GM12864 (cell line): ENCODE measurements around the gene AQP1.

Experiments used
- DNase-seq: peaks from one replicate; pipeline ENCODE4 v3.0.0-alpha.2; 2011; ENCODE audit warnings: low read depth
- H3K4me3 ChIP-seq: 2 replicates; pipeline ENCODE4 v1.5.1; 2011; ENCODE audit warnings: mild to moderate bottlenecking, low read depth, low read length, control low read depth
- TF ChIP-seq, protein P1 (sequence below): IDR thresholded peaks from 2 replicates; pipeline ENCODE4 v1.5.1; 2011; ENCODE audit warnings: low read depth, mild to moderate bottlenecking, moderate library complexity, low read length, control low read depth, inconsistent platforms; ENCODE audit errors: missing control alignments

The AQP1 gene

GRCh38 chr7:30874656-30875302 is 36.9 kb upstream of the AQP1 start:
- H3K4me3 ChIP-seq = no peak overlapping the region
- TF ChIP-seq, protein P1, sequence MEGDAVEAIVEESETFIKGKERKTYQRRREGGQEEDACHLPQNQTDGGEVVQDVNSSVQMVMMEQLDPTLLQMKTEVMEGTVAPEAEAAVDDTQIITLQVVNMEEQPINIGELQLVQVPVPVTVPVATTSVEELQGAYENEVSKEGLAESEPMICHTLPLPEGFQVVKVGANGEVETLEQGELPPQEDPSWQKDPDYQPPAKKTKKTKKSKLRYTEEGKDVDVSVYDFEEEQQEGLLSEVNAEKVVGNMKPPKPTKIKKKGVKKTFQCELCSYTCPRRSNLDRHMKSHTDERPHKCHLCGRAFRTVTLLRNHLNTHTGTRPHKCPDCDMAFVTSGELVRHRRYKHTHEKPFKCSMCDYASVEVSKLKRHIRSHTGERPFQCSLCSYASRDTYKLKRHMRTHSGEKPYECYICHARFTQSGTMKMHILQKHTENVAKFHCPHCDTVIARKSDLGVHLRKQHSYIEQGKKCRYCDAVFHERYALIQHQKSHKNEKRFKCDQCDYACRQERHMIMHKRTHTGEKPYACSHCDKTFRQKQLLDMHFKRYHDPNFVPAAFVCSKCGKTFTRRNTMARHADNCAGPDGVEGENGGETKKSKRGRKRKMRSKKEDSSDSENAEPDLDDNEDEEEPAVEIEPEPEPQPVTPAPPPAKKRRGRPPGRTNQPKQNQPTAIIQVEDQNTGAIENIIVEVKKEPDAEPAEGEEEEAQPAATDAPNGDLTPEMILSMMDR = no peak
- DNase-seq = no peak

- no peak for DNase-seq
- TF ChIP-seq, protein P1 = no peak
- H3K4me3 ChIP-seq = no peak overlapping the region
These were observed 34.5 kb upstream of the AQP1 start for GRCh38 chr7:30877015-30877769.

DNA sequence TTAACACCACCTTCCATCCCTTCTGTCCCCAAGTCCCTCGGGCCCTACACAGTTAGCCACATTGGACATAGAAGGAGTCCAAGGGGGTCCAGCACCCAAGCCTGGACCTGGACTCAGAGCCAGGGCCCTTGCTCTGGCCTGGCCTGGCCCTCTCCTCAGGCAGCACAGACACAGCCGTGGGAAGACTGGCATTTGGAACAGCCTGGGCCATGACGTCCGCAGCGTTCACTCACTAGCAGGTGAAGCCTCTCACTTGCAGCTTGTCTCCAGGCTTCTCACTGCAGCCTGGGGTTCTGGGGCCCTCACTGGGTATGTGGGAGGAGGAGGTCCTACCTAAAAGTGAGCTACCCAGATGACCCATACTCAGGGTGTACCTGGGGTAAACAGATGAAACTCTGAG is 33.7 kb upstream of the AQP1 start:
- H3K4me3 ChIP-seq = no peak overlapping the region
- DNase-seq = no peak
- TF ChIP-seq, protein P1 = no peak

- TF ChIP-seq, protein P1 = no peak
- DNase-seq = no peak
- H3K4me3 ChIP-seq = no peak overlapping the region
These were observed 32.2 kb upstream of the AQP1 start for GRCh38 chr7:30879139-30880124.

- DNase-seq = no peak
These were observed 31.4 kb upstream of the AQP1 start for GRCh38 chr7:30880125-30880720.

DNA sequence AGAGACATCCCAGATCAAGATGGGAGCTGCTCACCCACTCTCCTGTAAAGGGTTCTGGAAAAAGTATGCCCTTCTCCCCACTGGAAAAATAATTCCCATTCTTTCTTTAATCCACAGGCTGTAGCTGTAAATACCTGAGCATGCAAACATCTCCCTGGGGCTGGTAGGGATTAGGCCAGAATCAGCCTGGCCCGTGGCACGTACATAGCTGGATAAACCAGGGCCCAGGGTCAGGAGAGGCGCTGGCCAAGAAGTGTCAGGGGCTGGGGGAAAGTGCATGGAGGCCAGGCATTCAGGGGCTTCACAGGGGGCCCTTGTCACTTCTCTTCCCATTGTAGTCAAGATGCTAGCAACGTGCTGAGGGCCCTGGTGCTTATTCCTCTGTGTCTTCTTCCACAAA is 30.7 kb upstream of the AQP1 start:
- no peak for DNase-seq
- TF ChIP-seq, protein P1 = no peak
- no peak overlapping the region for H3K4me3 ChIP-seq

More at GRCh38 chr7:30880125-30880720, 31.4 kb upstream of the AQP1 start:
- no peak overlapping the region for H3K4me3 ChIP-seq
- TF ChIP-seq, protein P1 = no peak
